H1 (cell line): ENCODE measurements around the gene PRMT3.

ENCODE experiments used
- CBX8 ChIP-seq: fragments of 300-800, 300-1000 bp; sonication (generic); IDR thresholded peaks from 2 replicates; pipeline ENCODE4 v1.7.1; 2016; ENCODE audit warnings: low read depth, low read length, borderline replicate concordance
- CEBPB ChIP-seq: IDR thresholded peaks from 2 replicates; pipeline ENCODE4 v1.6.1; 2012; ENCODE audit warnings: low read depth, low read length
- POLR2AphosphoS5 ChIP-seq: IDR thresholded peaks from 2 replicates; pipeline ENCODE4 v1.6.1; 2011; ENCODE audit warnings: low read depth, low read length
- SIX5 ChIP-seq: IDR thresholded peaks from 2 replicates; pipeline ENCODE4 v1.6.1; 2011; ENCODE audit warnings: mild to moderate bottlenecking, low read depth, low read length
- TAF1 ChIP-seq: IDR thresholded peaks from 2 replicates; pipeline ENCODE4 v1.6.1; 2011; ENCODE audit warnings: mild to moderate bottlenecking, low read depth, low read length
- TBP ChIP-seq: IDR thresholded peaks from 2 replicates; pipeline ENCODE4 v1.6.1; 2011; ENCODE audit warnings: low read depth, low read length, improper control_type of control experiment
- TF ChIP-seq, protein P1 (sequence below), 3 experiments: IDR thresholded peaks; 1 replicate in 2 of 3; 2 replicates in 1 of 3; pipeline versions ENCODE4 v1.5.1 to v1.6.1; 2011; ENCODE audit warnings: low read length in 3 of 3, mild to moderate bottlenecking in 3 of 3, inconsistent platforms in 2 of 3, low read depth in 1 of 3, moderate library complexity in 1 of 3; ENCODE audit not compliant: insufficient read depth in 1 of 3; ENCODE audit errors: control extremely low read depth in 1 of 3

DNA sequence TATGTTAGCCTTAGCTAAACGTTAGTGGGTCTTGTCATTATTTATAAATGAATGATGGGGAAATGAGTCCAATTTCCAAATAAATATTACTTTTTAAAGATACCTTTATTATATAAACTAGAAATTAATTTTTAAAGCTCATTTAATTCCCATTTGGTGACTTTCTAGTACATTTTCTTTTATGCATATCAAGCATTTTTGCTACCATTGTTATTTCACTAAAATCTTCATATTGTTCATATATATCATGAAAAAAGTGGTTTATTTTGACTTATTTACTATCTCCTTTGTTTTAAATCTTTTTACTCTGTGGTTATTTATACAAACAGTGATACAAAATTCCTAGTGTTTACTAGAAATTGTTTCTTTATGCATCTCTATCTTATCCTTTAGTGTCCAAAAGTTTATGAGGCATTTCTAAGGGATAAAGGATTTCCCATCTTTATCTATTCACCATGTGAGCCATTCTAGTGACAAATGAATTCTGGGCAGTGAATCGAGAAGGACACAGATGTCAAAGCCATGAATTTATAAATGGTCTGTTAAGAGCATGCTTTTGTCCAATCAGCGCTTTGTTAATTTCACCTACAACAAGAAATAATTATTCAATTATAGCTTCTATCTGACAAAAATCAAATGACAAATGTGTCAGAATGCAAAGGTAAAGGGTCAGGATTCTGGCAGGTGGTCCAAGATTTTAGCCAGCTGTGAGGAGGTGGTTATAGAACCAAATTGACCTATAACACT, 70.6 kb downstream of the PRMT3 start:
- TF ChIP-seq TAF1 (no peak), POLR2AphosphoS5 (no peak), CEBPB (no peak), SIX5 (no peak), TBP (no peak), CBX8 (no peak)
- TF ChIP-seq, protein P1, sequence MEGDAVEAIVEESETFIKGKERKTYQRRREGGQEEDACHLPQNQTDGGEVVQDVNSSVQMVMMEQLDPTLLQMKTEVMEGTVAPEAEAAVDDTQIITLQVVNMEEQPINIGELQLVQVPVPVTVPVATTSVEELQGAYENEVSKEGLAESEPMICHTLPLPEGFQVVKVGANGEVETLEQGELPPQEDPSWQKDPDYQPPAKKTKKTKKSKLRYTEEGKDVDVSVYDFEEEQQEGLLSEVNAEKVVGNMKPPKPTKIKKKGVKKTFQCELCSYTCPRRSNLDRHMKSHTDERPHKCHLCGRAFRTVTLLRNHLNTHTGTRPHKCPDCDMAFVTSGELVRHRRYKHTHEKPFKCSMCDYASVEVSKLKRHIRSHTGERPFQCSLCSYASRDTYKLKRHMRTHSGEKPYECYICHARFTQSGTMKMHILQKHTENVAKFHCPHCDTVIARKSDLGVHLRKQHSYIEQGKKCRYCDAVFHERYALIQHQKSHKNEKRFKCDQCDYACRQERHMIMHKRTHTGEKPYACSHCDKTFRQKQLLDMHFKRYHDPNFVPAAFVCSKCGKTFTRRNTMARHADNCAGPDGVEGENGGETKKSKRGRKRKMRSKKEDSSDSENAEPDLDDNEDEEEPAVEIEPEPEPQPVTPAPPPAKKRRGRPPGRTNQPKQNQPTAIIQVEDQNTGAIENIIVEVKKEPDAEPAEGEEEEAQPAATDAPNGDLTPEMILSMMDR (IDR thresholded peaks at IDR 0.05; ENCODE audit: control extremely low read depth in 1 of 3, insufficient read depth in 1 of 3, low read depth in 1 of 3, low read length in 3 of 3) = no peak
